H1 (cell line): ENCODE results near the gene SLC25A40. TPM values are rescaled to one million over a fixed set of nuclear protein-coding genes. Genes with fewer than 3 reads are reported as not detected.

Source experiments
- JUN ChIP-seq: IDR thresholded peaks from 2 replicates; pipeline ENCODE4 v1.6.1; 2011; ENCODE audit warnings: low read depth, mild to moderate bottlenecking, improper control_type of control experiment, low read length
- RAD21 ChIP-seq, 2 experiments: IDR thresholded peaks in 1 of 2; conservative IDR thresholded peaks in 1 of 2; 2 replicates each; pipeline ENCODE4 v1.6.1; 2011; ENCODE audit warnings: low read depth in 2 of 2, low read length in 2 of 2, improper control_type of control experiment in 1 of 2, inconsistent platforms in 1 of 2, mild to moderate bottlenecking in 1 of 2, moderate library complexity in 1 of 2
- SRF ChIP-seq: IDR thresholded peaks from 2 replicates; pipeline ENCODE4 v1.6.1; 2011; ENCODE audit warnings: mild to moderate bottlenecking, low read depth, low read length, moderate library complexity
- polyA plus RNA-seq, 7 experiments: library from polyadenylated mRNA; depleted of rRNA in 3 of 7; stranded (reverse) in 5 of 7; unstranded in 2 of 7; fragments of >200 nt in 5 of 7; fragments of 200-250 nt in 2 of 7; gene quantifications; 1 replicate in 5 of 7; 2 replicates in 1 of 7; 4 replicates in 1 of 7; pipeline versions ENCODE4 v1.2.1 to v1.2.3, GENCODE V29; 2011 to 2013; ENCODE audit warnings: missing spikeins in 2 of 7, mixed read lengths in 2 of 7
- total RNA-seq: library from RNA; stranded (reverse); fragmentation: NEBNext Ultra II Directional; extraction: Animal tissue kit (Norgen Biotek cat#: 25700); gene quantifications from 2 replicates; pipeline ENCODE4 v1.2.1, GENCODE V29; 2021

The SLC25A40 gene
- total and polyA plus RNA-seq, 2 of the 8 experiments (the other 6 are each of a cell fraction or from before 2014, with no cell fraction given): 6.5 to 17.3 TPM

DNA sequence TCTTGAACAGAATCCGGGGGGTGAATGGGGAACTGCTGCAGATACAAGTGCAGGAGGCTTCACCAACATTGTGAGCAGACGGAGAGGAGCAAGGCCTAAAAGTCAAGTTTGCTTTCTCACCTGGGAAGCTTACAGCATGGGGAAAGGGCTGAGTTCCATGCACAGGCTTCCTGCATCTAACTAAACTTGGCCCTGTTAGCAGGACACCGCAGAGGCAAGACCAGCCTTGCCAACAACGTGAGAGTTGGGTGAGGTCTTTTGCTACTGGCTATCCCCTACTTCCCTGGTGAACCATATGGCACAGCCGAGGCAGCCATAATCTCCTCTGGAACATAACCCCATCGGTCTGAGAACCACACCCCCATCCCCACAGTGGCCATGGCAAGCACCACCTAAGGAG, 43.7 kb upstream of the SLC25A40 start (continued):
- TF ChIP-seq JUN (no peak), SRF (no peak), RAD21 (IDR thresholded peaks at IDR 0.05 in 1 of 2, conservative IDR thresholded peaks at IDR 0.05 in 1 of 2; ENCODE audit: low read depth in 2 of 2, low read length in 2 of 2) (no peak)
